ENCODE data around the gene DVL3. TPM values are rescaled to one million over a fixed set of nuclear protein-coding genes. Genes with fewer than 3 reads are reported as not detected.

The DVL3 gene
- total RNA-seq, 4 donors from 2014 or later: 28.9 to 45.2 (median 34.4) TPM

DNA sequence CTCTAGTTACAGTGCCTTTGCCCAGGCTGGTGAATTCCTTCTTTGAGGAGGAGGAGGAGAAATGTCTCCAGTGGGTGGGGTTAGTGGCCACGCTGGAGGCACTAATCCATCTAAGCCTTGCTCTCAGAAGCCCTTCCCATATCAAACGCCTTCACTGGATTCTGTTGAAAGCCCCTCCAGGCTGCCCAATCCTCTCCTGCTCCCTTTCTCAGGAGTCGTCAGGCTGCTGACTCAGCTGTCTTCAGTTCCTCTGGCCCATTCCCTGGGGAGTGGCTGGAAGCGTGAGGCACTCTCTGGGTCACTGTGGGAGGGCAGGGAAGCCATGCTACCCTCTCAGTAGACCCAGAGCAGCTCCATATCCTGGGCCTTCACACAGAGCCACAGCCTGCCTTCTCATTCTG lies 22.2 kb downstream of the DVL3 start:
- peaks cover 44 to 57% (median 53%) of the 10 kb centered on the region in 3 donors for H3K36me3 ChIP-seq
- 19 to 31% methylated on average over 4 of the region's 4 CpGs for WGBS, 2 donors

DNA sequence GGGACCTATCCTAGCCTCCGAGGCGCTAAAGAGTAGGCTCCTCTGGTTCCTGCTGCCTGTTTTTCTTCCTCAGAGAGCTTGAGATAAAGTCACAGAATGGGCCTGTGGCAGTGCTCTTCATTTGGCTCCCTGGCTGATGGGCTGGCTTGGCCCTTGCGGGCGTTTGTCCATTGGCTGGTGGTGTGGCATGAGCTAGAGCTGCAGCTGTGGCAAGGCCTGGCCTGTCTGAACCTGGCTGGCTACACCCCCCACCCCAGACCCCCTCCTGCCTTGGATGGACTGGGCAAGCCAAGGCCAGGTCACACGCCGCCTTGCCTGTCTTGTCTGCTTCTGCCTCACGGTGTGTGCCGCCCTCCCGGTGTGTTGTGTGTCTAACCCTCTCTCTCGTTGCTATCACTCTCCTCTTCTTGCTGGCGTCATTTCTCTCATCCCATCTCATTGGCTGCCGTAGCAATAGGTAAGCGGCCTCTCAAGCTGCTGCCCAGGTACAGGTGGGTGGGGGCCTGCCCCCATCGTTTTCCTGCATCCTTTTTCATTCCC lies 22.7 kb downstream of the DVL3 start:
- TF ChIP-seq POLR2A (IDR thresholded peaks at IDR 0.05): no peak
- TF ChIP-seq, protein P1, sequence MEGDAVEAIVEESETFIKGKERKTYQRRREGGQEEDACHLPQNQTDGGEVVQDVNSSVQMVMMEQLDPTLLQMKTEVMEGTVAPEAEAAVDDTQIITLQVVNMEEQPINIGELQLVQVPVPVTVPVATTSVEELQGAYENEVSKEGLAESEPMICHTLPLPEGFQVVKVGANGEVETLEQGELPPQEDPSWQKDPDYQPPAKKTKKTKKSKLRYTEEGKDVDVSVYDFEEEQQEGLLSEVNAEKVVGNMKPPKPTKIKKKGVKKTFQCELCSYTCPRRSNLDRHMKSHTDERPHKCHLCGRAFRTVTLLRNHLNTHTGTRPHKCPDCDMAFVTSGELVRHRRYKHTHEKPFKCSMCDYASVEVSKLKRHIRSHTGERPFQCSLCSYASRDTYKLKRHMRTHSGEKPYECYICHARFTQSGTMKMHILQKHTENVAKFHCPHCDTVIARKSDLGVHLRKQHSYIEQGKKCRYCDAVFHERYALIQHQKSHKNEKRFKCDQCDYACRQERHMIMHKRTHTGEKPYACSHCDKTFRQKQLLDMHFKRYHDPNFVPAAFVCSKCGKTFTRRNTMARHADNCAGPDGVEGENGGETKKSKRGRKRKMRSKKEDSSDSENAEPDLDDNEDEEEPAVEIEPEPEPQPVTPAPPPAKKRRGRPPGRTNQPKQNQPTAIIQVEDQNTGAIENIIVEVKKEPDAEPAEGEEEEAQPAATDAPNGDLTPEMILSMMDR (IDR thresholded peaks at IDR 0.05): no peak
- no peak for DNase-seq
- intact Hi-C loops (cut with DNase I): no loop called here
- no peaks in the 10 kb centered on the region for H3K9me3 ChIP-seq
- 89 to 91% methylated on average over 13 of the region's 14 CpGs for WGBS, 2 donors
- peak overlapping the region in 3 of 4 donors; percentile 97 to 98 (median 98) for H3K27ac ChIP-seq
- H3K4me3 ChIP-seq: peak overlapping the region in 1 of 4 donors; percentile 99
- peaks cover 39 to 54% (median 45%) of the 10 kb centered on the region in 3 donors for H3K4me1 ChIP-seq
- H3K27me3 ChIP-seq: no peaks in the 10 kb centered on the region
- peaks cover 49 to 62% (median 58%) of the 10 kb centered on the region in 3 donors for H3K36me3 ChIP-seq

More for the DNA sequence above, 22.2 kb downstream of the DVL3 start:
- DNase-seq: no peak
- peak overlapping the region; percentile 96 to 98 (median 98) for H3K27ac ChIP-seq
- no peaks in the 10 kb centered on the region for H3K9me3 ChIP-seq
- intact Hi-C loops (cut with DNase I): no loop called here
- H3K4me1 ChIP-seq: peaks cover 39 to 59% (median 47%) of the 10 kb centered on the region in 3 donors
- H3K4me3 ChIP-seq: peak overlapping the region in 3 of 4 donors; percentile 97 to 100 (median 99)
- no peaks in the 10 kb centered on the region for H3K27me3 ChIP-seq
- TF ChIP-seq POLR2A (IDR thresholded peaks at IDR 0.05): no peak
- TF ChIP-seq, protein P1 (IDR thresholded peaks at IDR 0.05): no peak

DNA sequence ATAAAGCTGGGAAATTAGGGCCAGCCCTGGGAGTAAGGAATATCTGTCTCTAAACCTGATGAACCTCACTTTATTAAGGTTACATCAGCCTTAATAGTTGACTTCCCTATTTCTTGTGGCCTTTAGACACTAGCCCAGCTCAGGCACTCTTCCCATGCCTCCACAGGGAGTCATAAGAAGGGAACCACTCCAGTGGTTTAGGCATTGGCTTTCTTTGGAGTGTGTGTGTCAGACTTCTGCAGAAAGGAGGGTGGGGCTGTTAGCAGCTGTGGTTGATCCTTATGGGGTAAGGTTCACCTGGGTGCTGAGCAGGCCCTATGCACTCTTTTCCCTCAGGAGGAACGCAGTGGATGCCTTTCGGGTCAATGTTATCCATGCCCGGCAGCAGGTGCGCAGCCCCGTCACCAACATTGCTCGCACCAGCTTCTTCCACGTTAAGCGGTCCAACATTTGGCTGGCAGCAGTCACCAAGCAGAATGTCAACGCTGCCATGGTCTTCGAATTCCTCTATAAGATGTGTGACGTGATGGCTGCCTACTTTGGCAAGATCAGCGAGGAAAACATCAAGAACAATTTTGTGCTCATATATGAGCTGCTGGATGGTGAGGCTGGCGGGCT lies 23.5 kb downstream of the DVL3 start:
- Histone ChIP-seq H3K36me3 (peaks cover 57 to 70% (median 66%) of the 10 kb centered on the region in 3 donors), H3K4me3 (no peak overlapping the region), H3K4me1 (peaks cover 39 to 46% (median 42%) of the 10 kb centered on the region in 3 donors), H3K27ac (no peak overlapping the region), H3K27me3 (no peaks in the 10 kb centered on the region), H3K9me3 (no peaks in the 10 kb centered on the region)
- intact Hi-C loops (cut with DNase I): no loop called here
- WGBS, 2 donors: 92 to 94% methylated on average over 13 of the region's 13 CpGs
- no peak for DNase-seq
- no peak for TF ChIP-seq POLR2A (IDR thresholded peaks at IDR 0.05)
- TF ChIP-seq, protein P1 (IDR thresholded peaks at IDR 0.05): no peak

DNA sequence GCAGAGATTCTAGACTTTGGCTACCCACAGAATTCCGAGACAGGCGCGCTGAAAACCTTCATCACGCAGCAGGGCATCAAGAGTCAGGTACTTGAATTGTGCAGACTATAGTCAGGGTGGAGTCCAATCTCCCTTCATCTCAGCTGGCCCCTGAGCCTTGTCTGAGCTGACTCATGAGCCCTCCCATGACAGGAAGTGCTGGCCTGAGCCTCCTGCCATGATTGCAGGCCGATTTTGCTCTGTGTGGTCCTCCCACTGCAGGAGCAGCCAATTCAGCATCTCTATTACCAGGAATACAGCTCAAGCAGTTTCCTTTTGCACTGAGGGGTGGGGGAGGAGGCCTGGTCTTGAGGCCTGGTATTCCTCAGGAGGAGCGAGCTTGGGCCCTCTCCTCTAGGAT lies 25.0 kb downstream of the DVL3 start:
- Histone ChIP-seq H3K4me3 (no peak overlapping the region), H3K27me3 (no peaks in the 10 kb centered on the region), H3K9me3 (no peaks in the 10 kb centered on the region), H3K27ac (no peak overlapping the region), H3K36me3 (peaks cover 62 to 82% (median 70%) of the 10 kb centered on the region in 3 donors), H3K4me1 (peaks cover 36 to 44% (median 37%) of the 10 kb centered on the region in 3 donors)
- TF ChIP-seq, protein P1 (IDR thresholded peaks at IDR 0.05): no peak
- no peak for TF ChIP-seq POLR2A (IDR thresholded peaks at IDR 0.05)
- WGBS, 2 donors: 80 to 90% methylated on average over 5 to 6 of the region's 6 CpGs
- DNase-seq: no peak
- intact Hi-C loops (cut with DNase I): no loop called here

DNA sequence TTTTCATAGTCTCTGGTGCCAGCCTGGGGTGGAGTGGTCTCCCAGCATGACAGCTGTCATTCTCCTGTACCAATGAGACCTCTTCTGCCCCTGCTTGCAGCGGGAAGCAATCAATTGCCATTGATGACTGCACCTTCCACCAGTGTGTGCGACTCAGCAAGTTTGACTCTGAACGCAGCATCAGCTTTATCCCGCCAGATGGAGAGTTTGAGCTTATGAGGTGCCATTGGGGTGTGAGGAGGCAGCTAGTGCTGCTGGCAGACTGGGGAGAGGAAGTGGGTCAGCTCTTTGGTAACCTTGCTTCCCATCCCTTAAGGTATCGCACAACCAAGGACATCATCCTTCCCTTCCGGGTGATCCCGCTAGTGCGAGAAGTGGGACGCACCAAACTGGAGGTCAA lies 26.4 kb downstream of the DVL3 start:
- no peak for DNase-seq
- intact Hi-C loops (cut with DNase I): no loop called here
- Histone ChIP-seq H3K4me1 (peaks cover 28 to 38% (median 32%) of the 10 kb centered on the region in 3 donors), H3K27me3 (no peaks in the 10 kb centered on the region), H3K36me3 (peaks cover 62 to 82% (median 70%) of the 10 kb centered on the region in 3 donors), H3K4me3 (no peak overlapping the region), H3K9me3 (no peaks in the 10 kb centered on the region), H3K27ac (no peak overlapping the region)
- WGBS, 2 donors: 98% methylated on average over 5 of the region's 9 CpGs; no CpG with 5 or more reads in 1 of the 2 donors
- TF ChIP-seq POLR2A (IDR thresholded peaks at IDR 0.05): no peak
- TF ChIP-seq, protein P1 (IDR thresholded peaks at IDR 0.05): no peak

All from esophagus squamous epithelium (tissue), 5 donors.